ENCODE data around the gene TSPEAR.

Gene TSPEAR
- 0 to 0.18 (median 0) reads per million in 4 experiments for total RNA-seq

GRCh38 chr21:44711327-44712202, at the start of gene TSPEAR:
Gene TSPEAR (minus strand): TSS chr21:44711572. CDS start chr21:44711514, 58 bp downstream.
- DNase-seq, result no peak

GRCh38 chr21:44760376-44760775, 49.0 kb upstream of the TSPEAR start:
- DNase-seq, result no peak

GRCh38 chr21:44759628-44760285, 48.4 kb upstream of the TSPEAR start:
- DNase-seq, result no peak

DNA sequence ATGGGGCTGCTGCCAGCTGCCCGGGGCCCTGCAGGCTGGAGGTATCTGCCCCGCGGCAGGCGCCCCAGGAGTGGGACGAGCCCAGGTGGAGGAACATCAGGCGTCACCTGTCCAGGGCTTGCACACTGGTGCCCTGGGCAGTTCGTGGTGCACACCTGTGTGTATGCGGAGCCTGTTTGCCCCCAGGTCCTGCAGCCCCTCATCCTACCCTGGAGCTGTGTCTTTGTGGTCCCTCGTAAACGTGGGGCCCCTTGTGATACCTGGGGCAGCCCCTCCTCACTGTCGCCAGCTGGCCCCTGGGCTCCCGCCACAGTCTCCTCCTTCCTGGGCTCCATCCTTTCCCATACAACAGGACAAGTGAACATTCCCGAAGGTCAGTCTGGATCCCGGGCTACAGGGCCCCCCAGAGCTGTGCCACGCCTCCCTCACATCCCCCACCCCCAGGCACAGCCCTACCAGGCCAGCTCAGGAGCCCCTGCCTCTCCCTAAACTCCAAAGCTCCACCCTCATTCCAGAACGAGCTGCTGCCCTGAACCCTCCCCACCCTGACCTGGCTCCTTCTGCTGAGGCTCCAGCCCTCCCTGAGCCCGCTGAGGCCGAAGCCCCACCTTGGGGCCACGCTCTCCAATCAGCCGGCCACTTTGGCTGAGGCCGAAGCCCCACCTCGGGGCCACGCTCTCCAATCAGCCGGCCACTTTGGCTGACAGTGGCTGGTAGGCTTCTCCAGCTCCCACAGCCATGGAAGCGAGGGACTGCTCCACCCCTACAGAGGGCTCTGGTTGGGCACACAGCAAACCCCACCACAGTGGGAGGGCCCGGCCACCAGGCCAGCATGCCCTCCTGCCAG, 47.6 kb upstream of the TSPEAR start:
- DNase-seq, result no peak

DNA sequence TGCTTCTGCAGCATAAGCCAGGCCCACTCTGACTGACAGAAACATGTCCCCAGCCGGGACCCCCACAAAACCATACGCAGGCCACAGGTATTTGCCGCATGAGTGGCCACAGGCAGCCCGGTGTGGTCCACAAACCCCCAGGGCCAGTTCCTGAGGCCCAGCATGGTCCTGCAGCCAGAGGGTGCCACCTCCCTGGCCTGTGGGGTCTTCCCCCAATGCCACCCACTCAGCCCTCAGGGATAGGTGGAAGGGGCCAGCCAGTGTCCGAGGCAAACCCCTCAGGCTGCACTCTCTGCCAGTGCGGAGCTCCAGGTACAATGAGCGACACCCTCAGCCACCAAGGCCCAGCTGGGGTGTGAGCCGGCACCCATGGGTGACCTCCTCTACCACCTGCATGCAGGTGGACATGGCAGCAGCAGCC, 46.8 kb upstream of the TSPEAR start:
- DNase-seq, result no peak

DNA sequence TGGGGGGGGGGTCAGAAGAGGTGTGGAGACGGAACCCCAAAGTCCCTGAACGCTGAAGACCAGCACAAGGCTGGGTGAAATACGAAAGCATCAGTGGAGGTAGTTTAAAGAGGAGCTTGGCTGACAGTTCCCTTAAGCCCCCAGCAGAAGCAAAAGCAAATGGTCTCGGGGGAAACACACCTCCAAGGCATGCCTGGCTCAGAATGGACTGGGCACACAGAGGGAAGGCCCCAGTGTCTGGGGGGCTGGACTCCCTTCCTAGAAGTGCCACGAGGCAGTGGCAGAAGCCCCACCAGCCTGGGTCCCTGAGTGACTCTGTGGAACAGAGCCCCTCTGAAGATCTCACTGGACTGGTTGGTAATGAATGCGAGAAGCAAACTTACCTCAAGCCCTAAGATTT, 46.4 kb upstream of the TSPEAR start:
- no peak for DNase-seq

DNA sequence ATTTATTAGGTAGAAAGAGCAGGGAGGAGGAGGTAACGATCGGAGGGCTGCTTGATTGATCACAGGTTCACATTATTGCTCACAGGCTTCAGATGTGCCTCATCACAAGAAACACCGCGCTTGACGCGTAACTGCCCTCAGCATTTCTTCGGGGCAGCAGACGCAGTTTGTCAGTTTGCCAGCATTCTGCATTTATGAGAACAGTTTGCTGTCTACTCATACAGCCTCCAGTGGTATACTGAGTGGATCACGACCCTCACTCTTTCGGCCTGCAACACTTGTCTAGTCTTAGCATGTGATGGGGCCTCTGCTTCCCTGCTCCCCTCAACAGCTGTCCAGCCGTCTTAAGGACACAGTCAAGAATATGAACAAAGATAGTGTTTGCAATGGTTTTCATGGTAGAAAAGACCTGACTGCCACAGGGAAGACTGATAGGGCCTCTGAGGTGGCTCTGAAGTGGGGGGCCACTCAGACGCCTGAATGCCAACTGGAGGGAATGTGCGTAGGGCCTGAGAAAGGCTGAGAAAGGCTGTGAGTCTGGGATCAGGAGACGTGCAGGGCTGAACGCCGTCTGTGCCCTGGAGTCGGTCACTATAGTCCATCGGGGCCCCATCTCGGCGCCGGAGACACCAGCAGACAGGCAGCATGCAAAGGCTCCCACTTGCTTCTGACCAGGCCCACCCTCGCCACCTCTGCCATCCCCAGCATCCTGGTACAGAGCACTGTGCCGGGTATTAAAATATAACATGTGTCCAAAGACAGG, 45.2 kb upstream of the TSPEAR start:
- DNase-seq, result no peak

DNA sequence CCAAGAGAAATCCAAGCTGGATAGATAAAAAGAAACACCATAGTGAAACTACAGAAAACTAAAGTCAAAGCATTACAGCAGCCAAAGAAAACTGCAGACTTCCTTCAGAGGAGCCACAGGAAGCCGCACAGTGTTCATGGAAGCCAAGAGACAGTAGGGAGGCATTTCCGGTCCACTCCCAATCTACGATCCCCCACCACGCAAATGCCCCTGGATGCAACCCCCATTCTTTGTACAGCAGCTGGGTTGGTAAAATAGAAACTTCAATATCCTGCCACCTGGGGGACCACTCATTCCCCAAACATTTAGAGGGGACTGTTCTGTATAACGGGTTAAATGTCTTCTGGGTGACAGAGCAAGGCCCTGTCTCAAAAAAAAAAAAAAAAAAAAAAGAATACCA, 43.9 kb upstream of the TSPEAR start:
- no peak for DNase-seq

- DNase-seq, result no peak
These were observed 42.0 kb upstream of the TSPEAR start for GRCh38 chr21:44753357-44753756.

DNA sequence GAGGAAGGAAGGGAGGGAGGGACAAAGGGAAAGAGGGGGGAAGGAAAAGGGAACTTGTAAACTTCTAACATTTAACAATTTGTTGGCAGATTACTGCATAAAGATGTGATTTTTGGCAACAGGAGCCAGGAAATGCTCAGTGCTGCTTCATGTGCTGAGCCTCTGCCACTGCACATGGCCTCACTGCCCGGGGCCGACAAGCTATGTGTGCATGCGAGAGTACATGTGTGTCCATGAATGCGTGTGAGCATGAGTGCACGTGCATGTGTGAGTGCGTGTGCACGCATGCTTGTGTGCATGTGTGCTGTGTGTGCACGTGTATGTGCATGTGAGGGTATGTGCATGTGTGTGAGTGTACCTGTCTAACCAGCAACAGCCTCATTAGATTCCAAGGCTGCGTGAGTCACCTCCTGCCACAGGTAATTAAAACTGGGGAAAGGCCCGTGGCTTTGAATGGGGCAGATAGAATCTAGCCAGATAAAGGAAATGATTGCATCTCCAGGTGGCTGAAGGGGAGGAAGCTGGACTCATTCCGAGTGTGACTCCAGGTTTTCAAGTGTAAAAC, 41.4 kb upstream of the TSPEAR start:
- DNase-seq, result no peak

- DNase-seq, result no peak
These were observed 40.6 kb upstream of the TSPEAR start for GRCh38 chr21:44751799-44752636.

- DNase-seq, result no peak
These were observed 39.9 kb upstream of the TSPEAR start for GRCh38 chr21:44751186-44751798.

GRCh38 chr21:44750675-44751025, 39.3 kb upstream of the TSPEAR start:
- DNase-seq, result no peak

DNA sequence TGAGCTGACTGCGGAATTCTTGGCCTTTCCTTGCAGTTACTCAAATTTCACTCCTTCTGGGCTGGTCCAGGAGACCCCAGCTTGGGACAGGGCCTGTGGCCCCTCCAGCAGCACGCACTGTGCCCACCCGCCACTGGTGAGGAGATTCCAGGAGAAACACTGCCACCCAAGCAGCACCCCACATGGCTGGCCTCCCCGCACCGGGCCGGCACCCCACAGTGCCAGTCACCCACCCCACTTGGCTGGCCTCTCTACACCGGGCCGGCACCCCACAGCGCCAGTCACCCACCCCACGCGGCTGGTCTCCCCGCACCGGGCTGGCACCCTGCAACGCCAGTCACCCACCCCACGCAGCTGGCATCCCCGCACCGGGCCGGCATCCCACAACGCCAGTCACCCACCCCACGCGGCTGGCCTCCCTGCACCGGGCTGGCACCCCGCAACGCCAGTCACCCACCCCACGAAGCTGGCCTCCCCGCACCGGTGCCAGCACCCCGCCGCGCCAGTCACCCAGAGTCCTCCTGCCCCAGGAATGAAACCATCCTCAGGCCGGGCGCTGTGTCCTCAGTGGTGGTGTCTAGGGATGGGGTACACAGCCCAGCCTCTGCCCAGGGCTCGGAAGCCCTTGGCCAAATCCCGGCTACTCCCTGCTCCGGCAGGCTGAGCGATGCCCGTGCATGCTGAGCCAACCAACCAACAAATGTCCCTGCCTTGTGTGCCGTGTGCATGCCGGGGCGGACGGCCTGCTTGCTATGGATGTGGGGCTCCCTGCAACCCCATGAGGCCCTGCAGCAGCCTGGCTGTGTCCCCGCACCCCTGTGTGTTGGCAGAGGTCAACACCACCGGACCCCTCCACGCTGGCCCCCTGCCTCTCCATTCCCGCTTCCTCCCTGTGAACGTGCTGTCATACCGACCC, 38.6 kb upstream of the TSPEAR start:
- no peak for DNase-seq

DNA sequence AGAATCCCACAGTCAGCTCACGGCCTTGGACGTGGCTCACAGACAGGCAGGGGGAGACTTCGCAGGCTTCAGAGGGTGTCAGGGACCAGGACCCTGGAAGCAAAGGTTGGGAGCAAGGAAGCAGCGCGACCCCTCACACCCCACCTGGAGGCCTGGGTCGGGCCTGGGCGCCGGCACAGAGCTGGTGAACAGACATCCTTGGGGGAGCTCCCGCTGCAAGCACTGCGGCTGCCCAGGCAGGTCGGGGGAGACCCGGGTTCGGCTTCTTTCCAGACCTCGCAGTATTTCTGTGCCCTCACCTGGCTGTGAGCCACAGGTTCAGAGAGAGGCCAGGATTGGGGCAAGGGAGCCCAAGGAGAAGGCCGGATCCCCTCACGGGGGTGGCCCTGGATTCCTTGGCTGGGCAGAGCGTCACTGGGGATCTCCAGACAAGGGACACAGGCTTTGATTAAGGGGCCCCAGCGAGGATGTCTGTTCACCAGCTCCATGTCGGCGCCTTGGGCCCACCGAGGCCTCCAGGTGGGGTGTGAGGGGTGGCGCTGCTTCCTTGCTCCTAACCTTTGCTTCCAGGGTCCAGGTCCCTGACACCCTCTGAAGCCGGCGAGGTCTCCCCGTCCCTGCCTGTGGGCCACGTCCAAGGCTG, 37.9 kb upstream of the TSPEAR start:
- DNase-seq, result no peak

GRCh38 chr21:44748621-44749020, 37.2 kb upstream of the TSPEAR start:
- DNase-seq, result no peak

- DNase-seq, result no peak
These were observed 31.2 kb upstream of the TSPEAR start for GRCh38 chr21:44742418-44743153.

DNA sequence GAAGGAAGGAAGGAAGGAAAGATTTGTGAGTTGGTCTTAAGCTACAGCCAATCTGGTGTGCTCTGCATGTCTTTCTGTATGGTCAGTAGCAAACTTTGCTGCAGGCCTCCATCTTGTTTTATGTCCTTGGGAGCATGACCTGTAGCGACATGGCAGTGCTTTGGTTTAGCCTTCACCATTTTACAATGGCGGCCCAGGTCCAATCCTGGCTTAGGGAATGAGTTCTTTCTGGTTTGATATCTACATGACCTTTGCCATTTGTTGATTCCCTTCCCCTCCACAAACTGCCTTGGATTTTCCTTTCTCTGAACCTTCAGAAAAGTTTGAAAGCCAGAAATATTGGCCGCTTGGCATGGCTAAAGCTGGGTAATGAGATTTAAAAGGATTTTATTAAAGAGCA, 30.5 kb upstream of the TSPEAR start:
- no peak for DNase-seq

Measured in effector CD8-positive, alpha-beta T cell (primary cell).